ENCODE measurements around the gene PKMYT1.

PKMYT1 gene

GRCh38 chr16:2996298-2996697, 16.1 kb upstream of the PKMYT1 start:
- no peak overlapping the region for H3K4me3 ChIP-seq (ENCODE audit: low read depth, low read length)
- no peak for DNase-seq (ENCODE audit: low read depth)
- TF ChIP-seq, protein P1, sequence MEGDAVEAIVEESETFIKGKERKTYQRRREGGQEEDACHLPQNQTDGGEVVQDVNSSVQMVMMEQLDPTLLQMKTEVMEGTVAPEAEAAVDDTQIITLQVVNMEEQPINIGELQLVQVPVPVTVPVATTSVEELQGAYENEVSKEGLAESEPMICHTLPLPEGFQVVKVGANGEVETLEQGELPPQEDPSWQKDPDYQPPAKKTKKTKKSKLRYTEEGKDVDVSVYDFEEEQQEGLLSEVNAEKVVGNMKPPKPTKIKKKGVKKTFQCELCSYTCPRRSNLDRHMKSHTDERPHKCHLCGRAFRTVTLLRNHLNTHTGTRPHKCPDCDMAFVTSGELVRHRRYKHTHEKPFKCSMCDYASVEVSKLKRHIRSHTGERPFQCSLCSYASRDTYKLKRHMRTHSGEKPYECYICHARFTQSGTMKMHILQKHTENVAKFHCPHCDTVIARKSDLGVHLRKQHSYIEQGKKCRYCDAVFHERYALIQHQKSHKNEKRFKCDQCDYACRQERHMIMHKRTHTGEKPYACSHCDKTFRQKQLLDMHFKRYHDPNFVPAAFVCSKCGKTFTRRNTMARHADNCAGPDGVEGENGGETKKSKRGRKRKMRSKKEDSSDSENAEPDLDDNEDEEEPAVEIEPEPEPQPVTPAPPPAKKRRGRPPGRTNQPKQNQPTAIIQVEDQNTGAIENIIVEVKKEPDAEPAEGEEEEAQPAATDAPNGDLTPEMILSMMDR (IDR thresholded peaks at IDR 0.05; ENCODE audit: low read depth, low read length): no peak
- TF ChIP-seq MAX (IDR thresholded peaks at IDR 0.05; ENCODE audit: low read depth, low read length) (no peak), MYC (IDR thresholded peaks at IDR 0.05; ENCODE audit: low read depth, low read length) (no peak), POLR2A (IDR thresholded peaks at IDR 0.05; ENCODE audit: extremely low read depth, insufficient read length) (no peak)

GRCh38 chr16:2992383-2993081, 12.3 kb upstream of the PKMYT1 start:
- TF ChIP-seq, protein P1 (IDR thresholded peaks at IDR 0.05; ENCODE audit: low read depth, low read length): no peak
- TF ChIP-seq POLR2A (IDR thresholded peaks at IDR 0.05; ENCODE audit: extremely low read depth, insufficient read length): no peak
- TF ChIP-seq MAX (IDR thresholded peaks at IDR 0.05; ENCODE audit: low read depth, low read length): no peak
- TF ChIP-seq MYC (IDR thresholded peaks at IDR 0.05; ENCODE audit: low read depth, low read length): no peak
- H3K4me3 ChIP-seq (ENCODE audit: low read depth, low read length): no peak overlapping the region
- DNase-seq (ENCODE audit: low read depth): no peak

GRCh38 chr16:2991566-2992261, 11.5 kb upstream of the PKMYT1 start:
- TF ChIP-seq MAX (IDR thresholded peaks at IDR 0.05; ENCODE audit: low read depth, low read length) (no peak), POLR2A (IDR thresholded peaks at IDR 0.05; ENCODE audit: extremely low read depth, insufficient read length) (no peak), MYC (IDR thresholded peaks at IDR 0.05; ENCODE audit: low read depth, low read length) (no peak)
- TF ChIP-seq, protein P1 (IDR thresholded peaks at IDR 0.05; ENCODE audit: low read depth, low read length): no peak
- DNase-seq (ENCODE audit: low read depth): no peak
- no peak overlapping the region for H3K4me3 ChIP-seq (ENCODE audit: low read depth, low read length)

- no peak for DNase-seq (ENCODE audit: low read depth)
- H3K4me3 ChIP-seq (ENCODE audit: low read depth, low read length): no peak overlapping the region
- TF ChIP-seq POLR2A (IDR thresholded peaks at IDR 0.05; ENCODE audit: extremely low read depth, insufficient read length): no peak
- no peak for TF ChIP-seq MAX (IDR thresholded peaks at IDR 0.05; ENCODE audit: low read depth, low read length)
- TF ChIP-seq MYC (IDR thresholded peaks at IDR 0.05; ENCODE audit: low read depth, low read length): no peak
These were observed 10.6 kb upstream of the PKMYT1 start for GRCh38 chr16:2990891-2991290.

- H3K4me3 ChIP-seq (ENCODE audit: low read depth, low read length): no peak overlapping the region
- no peak for DNase-seq (ENCODE audit: low read depth)
- TF ChIP-seq MAX (IDR thresholded peaks at IDR 0.05; ENCODE audit: low read depth, low read length) (no peak), MYC (IDR thresholded peaks at IDR 0.05; ENCODE audit: low read depth, low read length) (no peak), POLR2A (IDR thresholded peaks at IDR 0.05; ENCODE audit: extremely low read depth, insufficient read length) (no peak)
- TF ChIP-seq, protein P1 (IDR thresholded peaks at IDR 0.05; ENCODE audit: low read depth, low read length): no peak
These were observed 8.4 kb upstream of the PKMYT1 start for GRCh38 chr16:2988590-2989099.

DNA sequence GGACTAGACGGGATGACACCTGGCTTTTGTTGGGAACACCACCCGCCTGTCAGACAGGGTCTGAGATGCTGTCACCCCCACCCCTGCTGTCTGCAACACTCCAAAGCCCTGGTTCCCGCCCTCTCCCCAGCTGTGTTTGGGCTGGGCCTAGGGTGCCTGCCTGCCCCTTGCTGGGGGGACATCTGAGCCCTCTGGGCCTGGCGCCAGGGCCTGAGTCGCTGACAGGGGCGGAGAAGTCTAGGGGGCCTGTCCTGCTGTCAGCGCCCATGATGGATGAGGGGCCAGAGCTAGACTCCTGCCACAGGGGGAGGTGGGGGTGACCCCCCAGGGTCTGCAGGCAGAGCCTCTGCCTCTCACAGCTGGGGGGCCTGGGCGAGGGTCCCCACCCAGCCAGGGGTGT, 7.6 kb upstream of the PKMYT1 start:
- TF ChIP-seq POLR2A (IDR thresholded peaks at IDR 0.05; ENCODE audit: extremely low read depth, insufficient read length) (no peak), MYC (IDR thresholded peaks at IDR 0.05; ENCODE audit: low read depth, low read length) (no peak), MAX (IDR thresholded peaks at IDR 0.05; ENCODE audit: low read depth, low read length) (no peak)
- TF ChIP-seq, protein P1 (IDR thresholded peaks at IDR 0.05; ENCODE audit: low read depth, low read length): no peak
- no peak overlapping the region for H3K4me3 ChIP-seq (ENCODE audit: low read depth, low read length)
- no peak for DNase-seq (ENCODE audit: low read depth)
